ENCODE data around the gene KRT85.

KRT85 gene

DNA sequence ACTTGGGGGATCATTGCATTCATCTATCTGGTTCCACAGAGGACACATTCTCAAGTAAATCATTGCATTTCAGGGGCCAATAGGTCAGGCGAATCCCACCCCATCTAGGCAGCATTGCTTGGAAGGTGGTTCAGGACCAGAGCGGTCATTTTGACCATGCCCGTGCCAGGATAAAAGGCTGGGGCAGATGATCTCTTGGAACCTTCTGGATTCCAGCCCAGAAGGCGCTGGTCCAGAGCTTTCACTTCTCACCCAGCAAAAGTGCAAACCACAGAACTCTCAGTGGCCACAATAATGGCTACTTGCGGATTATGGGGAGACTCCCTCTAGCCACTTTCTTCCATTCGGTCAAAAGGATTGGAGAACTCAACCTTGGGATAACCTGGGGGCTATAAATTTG lies 595 bp upstream of the KRT85 start:
- no peak for DNase-seq (ENCODE audit: low read depth in 2 of 2)

DNA sequence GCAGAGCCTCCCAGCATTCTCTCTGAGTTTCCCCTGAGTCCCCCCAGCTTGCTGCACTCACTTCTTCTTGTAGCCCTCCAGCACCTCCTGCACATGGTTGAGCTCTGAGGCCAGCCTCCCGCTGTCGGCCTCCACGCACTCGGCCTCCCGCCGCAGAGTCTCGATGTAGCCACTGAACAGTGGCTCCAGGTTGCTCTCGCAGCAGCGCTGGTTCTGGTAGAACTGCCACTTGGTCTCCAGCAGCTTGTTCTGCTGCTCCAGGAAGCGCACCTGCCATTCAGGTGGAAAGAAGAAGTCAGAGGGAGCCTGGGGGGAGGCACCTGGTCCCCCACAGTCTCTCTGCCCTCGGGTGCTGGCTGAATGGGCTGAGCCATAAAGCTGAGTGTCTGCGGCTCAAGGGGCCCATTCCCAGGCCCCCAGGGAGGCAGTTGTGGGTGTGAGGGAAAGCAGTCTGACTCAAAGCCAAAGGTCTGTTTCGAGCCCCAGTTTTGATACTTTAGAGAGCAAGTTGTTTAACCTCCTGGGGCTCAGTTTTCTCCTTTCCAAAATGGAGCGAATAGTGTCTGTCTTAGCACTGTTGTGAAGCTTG lies 2.3 kb downstream of the KRT85 start:
- DNase-seq (ENCODE audit: low read depth in 2 of 2): no peak

DNA sequence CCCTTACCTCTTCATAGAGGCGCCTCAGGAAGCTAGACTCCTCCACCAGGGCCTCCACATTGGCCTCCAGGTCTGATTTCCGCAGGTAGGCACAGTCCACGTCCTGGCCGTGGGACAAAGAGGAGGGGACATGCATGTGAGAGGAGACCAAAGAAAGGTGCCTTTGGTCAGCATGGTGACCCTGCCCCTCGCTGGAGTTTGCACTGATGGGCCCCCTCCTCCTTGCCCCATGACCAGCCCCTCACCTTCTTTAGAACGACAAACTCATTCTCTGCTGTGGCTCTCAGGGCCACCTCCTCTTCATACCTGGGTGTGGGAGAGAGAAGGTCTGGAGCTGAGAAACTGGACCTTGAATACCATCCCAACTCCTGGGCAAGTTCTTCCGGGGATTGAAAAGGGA lies 3.2 kb downstream of the KRT85 start:
- no peak for DNase-seq (ENCODE audit: low read depth in 2 of 2)

- DNase-seq (ENCODE audit: low read depth in 2 of 2): no peak
Measured at GRCh38 chr12:52363111-52363679, 4.1 kb downstream of the KRT85 start.

- no peak for DNase-seq (ENCODE audit: low read depth in 2 of 2)
Measured at GRCh38 chr12:52362118-52362726, 5.1 kb downstream of the KRT85 start.

- no peak for DNase-seq (ENCODE audit: low read depth in 2 of 2)
Measured at GRCh38 chr12:52361553-52361952, 5.7 kb downstream of the KRT85 start.

- no peak for DNase-seq (ENCODE audit: low read depth in 2 of 2)
Measured at GRCh38 chr12:52360663-52361271, 6.5 kb downstream of the KRT85 start.

GRCh38 chr12:52360106-52360662 lies 7.1 kb downstream of the KRT85 start:
- no peak for DNase-seq (ENCODE audit: low read depth in 2 of 2)

- DNase-seq (ENCODE audit: low read depth in 2 of 2): no peak
Measured at GRCh38 chr12:52359621-52360061, 7.6 kb downstream of the KRT85 start.

DNA sequence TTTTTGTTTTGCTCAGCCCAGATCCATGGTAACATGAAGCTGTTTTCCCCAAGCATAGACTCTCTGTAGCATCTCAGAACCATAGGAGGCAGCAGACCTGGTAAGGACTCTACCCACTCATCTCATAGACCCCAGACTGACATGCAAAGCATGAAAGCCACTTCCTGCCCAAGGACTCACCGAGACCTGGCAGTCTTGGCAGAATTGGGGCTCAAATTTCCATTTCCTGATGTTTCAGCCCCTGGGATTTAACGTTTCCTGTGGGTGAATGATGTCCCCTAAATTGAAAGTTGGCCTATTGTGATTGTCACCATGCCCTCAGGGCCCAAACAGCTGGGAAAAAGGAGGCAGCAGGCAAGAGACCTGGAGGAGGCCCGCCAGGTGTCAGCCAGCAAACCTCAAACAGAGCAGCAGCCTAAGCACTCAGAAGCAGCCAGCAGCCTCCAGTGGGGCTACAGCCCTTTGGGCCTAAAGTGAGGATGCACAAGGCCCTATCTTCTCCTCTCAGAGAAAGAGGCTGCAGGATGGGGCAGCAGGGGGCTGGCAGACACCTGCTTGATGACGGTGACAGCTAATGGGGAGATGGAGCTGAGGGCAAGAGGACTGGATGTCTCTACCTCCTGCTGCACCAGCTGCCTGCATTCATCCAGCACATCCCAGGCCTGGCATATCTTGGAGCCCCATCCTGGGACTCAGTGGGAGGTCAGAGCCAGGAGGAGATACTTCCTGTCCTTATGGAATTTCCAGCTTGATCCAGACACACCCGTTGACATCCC lies 8.5 kb downstream of the KRT85 start:
- no peak for DNase-seq (ENCODE audit: low read depth in 2 of 2)

DNA sequence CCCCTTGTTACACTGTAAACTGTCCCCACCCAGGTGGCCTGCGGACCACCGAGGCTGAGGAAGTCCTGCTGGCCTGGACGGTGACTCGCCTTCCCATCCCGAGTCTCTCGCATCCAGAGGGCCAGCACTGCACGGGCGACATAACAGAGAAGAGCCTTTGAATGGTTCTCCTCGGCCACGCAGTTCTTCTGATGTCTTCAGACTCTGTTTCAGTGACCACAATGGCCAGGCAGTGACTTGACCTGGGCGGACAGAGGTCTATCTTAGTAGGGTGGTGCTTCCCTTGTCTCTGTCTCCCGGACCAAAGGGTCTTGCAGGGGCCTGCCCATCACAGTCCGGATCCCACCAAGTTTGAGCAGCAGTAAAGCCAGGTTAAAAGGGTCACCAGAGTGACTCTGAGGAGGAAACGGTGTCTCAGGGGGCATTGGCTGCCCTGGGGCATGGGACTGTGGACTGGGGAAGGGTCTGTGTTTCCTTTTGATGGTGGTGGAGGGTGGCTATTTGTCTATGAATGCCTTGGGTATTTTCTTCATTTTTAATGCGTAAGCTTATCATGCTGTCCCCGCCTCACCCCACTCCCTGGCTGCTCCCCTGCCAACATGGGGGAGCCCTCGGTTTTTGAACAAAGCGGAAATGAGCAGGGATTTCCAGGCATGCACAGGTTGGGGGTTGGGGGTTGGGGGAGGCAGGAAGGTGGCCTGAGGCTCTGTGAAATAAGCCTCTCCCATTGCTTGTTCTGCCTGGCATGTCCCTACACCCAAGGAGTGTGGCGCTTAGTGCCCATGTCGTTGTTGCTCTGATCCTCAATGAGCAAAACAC lies 10.3 kb downstream of the KRT85 start:
- DNase-seq (ENCODE audit: low read depth in 2 of 2): no peak

DNA sequence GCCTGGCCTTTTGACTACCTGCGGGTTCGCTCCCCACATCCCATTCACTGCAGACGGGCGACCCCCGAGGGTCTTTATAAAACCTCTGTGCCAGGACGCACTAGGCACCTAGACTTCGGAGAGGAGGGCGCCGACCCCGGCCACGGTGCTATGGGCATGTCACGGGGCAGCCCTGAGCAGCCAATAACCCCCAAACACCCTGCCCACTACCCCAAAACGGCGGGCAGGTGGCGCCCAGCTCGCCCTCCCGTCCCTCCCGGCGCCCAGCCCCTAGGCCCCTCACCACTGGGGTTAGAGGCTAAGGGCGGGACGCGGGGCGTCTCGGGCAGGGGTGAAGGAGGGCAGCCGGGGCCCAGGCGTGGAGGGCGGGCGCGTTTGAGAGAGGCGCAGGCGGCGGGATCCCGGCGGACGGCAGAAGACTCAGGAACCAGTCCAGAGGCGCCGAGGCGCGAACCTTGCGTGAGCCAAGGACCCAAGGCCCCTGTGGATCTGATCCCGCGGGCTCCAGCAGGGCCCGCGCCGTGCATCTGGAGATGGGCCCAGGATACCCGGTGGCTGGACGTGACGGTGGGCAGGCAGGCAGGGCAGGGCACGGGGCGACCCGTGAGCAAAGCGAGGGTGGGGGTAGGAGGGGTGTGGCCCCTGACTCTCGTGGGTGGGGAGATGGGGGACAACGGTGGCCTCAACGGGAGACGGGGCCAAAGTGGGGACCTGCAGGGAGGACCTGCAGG lies 11.1 kb downstream of the KRT85 start:
- no peak for DNase-seq (ENCODE audit: low read depth in 2 of 2)

GRCh38 chr12:52355176-52355575 lies 12.1 kb downstream of the KRT85 start:
- DNase-seq (ENCODE audit: low read depth in 2 of 2): no peak

DNA sequence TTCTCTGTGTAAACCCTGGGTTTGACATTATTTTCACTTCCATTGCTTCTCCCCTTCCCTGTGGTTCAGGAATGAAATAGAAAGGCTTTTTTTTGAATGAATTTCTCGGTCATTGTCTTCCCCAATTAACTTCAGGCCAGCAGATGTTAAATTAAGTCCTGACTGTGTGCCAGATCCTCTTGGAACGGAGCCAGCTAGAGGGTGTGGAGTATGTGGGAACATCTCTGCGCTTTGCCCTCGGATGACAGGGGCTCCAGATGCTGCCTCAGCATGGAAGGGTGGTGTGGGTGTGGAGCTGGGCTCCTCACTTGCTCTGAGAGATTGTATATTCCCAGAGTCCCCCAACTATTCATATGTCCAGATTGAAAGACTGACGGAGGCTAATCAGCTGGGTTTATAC lies 13.1 kb downstream of the KRT85 start:
- DNase-seq (ENCODE audit: low read depth in 2 of 2): no peak

DNA sequence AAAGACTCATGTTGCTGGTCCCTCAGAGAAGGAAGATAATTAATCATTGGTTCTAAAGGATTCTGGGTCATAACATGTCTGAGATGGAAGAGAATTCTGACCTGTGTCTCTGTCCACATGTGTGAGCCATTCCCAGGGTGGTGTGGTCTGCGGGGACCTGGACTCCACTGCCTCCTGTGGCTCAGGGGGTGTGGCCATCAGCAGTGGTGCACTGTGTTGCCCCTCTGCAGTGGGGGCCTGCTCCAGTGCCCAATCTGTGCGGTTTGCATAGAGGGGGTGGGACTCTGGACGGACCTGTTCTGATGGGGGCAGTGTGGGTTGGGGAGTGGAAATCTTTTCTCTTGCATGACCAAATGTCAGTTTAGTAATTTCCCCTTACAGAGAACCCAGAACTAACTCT lies 13.5 kb downstream of the KRT85 start:
- DNase-seq (ENCODE audit: low read depth in 2 of 2): no peak

GRCh38 chr12:52352951-52353350 lies 14.3 kb downstream of the KRT85 start:
- DNase-seq (ENCODE audit: low read depth in 2 of 2): no peak

- DNase-seq (ENCODE audit: low read depth in 2 of 2): no peak
Measured at GRCh38 chr12:52351196-52352059, 15.9 kb downstream of the KRT85 start.

DNA sequence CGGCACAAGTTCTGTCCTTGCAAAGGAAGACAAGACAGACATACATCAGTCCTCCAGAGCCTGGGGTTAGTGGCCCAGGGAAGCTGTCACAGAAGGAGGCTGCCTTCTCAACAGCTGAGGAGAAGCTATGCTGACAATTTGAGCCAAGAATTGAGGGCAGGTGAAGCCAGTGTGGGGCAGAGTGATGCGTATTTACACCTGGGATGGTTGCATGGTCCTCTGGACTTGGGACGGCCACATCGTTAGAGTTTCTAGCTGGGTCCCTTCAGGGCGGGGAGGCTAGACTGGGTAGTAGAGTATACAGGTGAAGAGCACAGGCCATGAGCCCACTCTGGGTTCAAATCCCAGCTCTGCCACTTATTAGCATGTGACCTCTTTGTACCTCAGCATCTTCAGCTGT lies 16.5 kb downstream of the KRT85 start:
- DNase-seq (ENCODE audit: low read depth in 2 of 2): no peak

GRCh38 chr12:52350021-52350620 lies 17.2 kb downstream of the KRT85 start:
- DNase-seq (ENCODE audit: low read depth in 2 of 2): no peak

All from stimulated activated CD4-positive, alpha-beta T cell treated with anti-CD3 and anti-CD28 coated beads, Interleukin-12 subunit alpha, Interleukin-12 subunit beta, amount 100 ng/mL, for 24 hours (primary cell).